Stimulated activated CD4-positive, alpha-beta T cell treated with anti-CD3 and anti-CD28 coated beads, Interleukin-1b, Interleukin-23, amount 100 ng/mL, for 48 hours (primary cell): Measurements from ENCODE around the gene EPB41L4B.
A peak's percentile ranks its signal among the peaks of the same experiment; 100 is the strongest.

Source experiments
- DNase-seq: peaks from one replicate; pipeline ENCODE4 v3.0.0-alpha.2; 2020

The EPB41L4B gene

GRCh38 chr9:109267555-109267954, 53.3 kb downstream of the EPB41L4B start:
- DNase-seq, result no peak

- no peak for DNase-seq
Observed at GRCh38 chr9:109264877-109265587, 55.8 kb downstream of the EPB41L4B start.

- DNase-seq, result no peak
Observed at GRCh38 chr9:109263358-109263757, 57.5 kb downstream of the EPB41L4B start.

- DNase-seq, result no peak
Observed at GRCh38 chr9:109258481-109259302, 62.2 kb downstream of the EPB41L4B start.

GRCh38 chr9:109256336-109256735, 64.5 kb downstream of the EPB41L4B start:
- no peak for DNase-seq

GRCh38 chr9:109255394-109255793, 65.5 kb downstream of the EPB41L4B start:
- DNase-seq, result no peak

- DNase-seq, result no peak
Observed at GRCh38 chr9:109254317-109254716, 66.5 kb downstream of the EPB41L4B start.

- no peak for DNase-seq
Observed at GRCh38 chr9:109253637-109254284, 67.1 kb downstream of the EPB41L4B start.

- DNase-seq, result no peak
Observed at GRCh38 chr9:109253241-109253636, 67.6 kb downstream of the EPB41L4B start.

GRCh38 chr9:109252291-109252690, 68.6 kb downstream of the EPB41L4B start:
- no peak for DNase-seq

- DNase-seq, result no peak
Observed at GRCh38 chr9:109251776-109252106, 69.1 kb downstream of the EPB41L4B start.

- DNase-seq, result no peak
Observed at GRCh38 chr9:109251080-109251775, 69.6 kb downstream of the EPB41L4B start.

GRCh38 chr9:109250771-109251079, 70.1 kb downstream of the EPB41L4B start:
- DNase-seq, result no peak

- no peak for DNase-seq
Observed at GRCh38 chr9:109250311-109250741, 70.5 kb downstream of the EPB41L4B start.

GRCh38 chr9:109249615-109250014, 71.2 kb downstream of the EPB41L4B start:
- DNase-seq, result no peak

GRCh38 chr9:109248133-109248581, 72.7 kb downstream of the EPB41L4B start:
- no peak for DNase-seq

GRCh38 chr9:109247228-109247627, 73.6 kb downstream of the EPB41L4B start:
- no peak for DNase-seq

- no peak for DNase-seq
Observed at GRCh38 chr9:109246533-109246932, 74.3 kb downstream of the EPB41L4B start.

GRCh38 chr9:109245310-109245897, 75.5 kb downstream of the EPB41L4B start:
- DNase-seq, result no peak

GRCh38 chr9:109244179-109245132, 76.4 kb downstream of the EPB41L4B start:
- DNase-seq, result peak; percentile 67

- no peak for DNase-seq
Observed at GRCh38 chr9:109242741-109243140, 78.1 kb downstream of the EPB41L4B start.

- DNase-seq, result no peak
Observed at GRCh38 chr9:109242014-109242413, 78.8 kb downstream of the EPB41L4B start.
